ENCODE measurements around the gene LYRM4. TPM values are rescaled to one million over a fixed set of nuclear protein-coding genes. Genes with fewer than 3 reads are reported as not detected.

LYRM4 gene
- total RNA-seq, 1 experiment from 2014 or later = 16.5 TPM

GRCh38 chr6:5191222-5191621 is 69.5 kb downstream of the LYRM4 start:
- H3K27ac Mint-ChIP-seq (ENCODE audit: unreplicated experiment) = no peak overlapping the region
- H3K9me3 Mint-ChIP-seq (ENCODE audit: low read depth, unreplicated experiment) = no peaks in the 10 kb centered on the region
- TF ChIP-seq CTCF (IDR thresholded peaks at IDR 0.05; ENCODE audit: unreplicated experiment) = no peak
- BruUV-seq (replicated peaks) = no TSS peak
- no peak overlapping the region for H3K4me3 Mint-ChIP-seq (ENCODE audit: low read depth, unreplicated experiment)
- CTCF ChIA-PET = interaction anchor here (1.3 kb wide), 1 partner anchor 14 kb away, joined by 3 read pairs; no protein-coding TSS in a partner anchor
- no peak for DNase-seq
- no peaks in the 10 kb centered on the region for H3K36me3 Mint-ChIP-seq (ENCODE audit: insufficient read depth, unreplicated experiment)
- intact Hi-C loops (cut with micrococcal nuclease; ENCODE audit: unreplicated experiment) = no loop called here
- H3K27me3 Mint-ChIP-seq (ENCODE audit: unreplicated experiment) = no peaks in the 10 kb centered on the region
- H3K4me1 Mint-ChIP-seq (ENCODE audit: low read depth, unreplicated experiment) = no peaks in the 10 kb centered on the region

GRCh38 chr6:5190507-5190906 is 70.2 kb downstream of the LYRM4 start:
- Mint-ChIP-seq H3K27ac (ENCODE audit: unreplicated experiment) (no peak overlapping the region), H3K27me3 (ENCODE audit: unreplicated experiment) (no peaks in the 10 kb centered on the region), H3K9me3 (ENCODE audit: low read depth, unreplicated experiment) (no peaks in the 10 kb centered on the region), H3K4me1 (ENCODE audit: low read depth, unreplicated experiment) (no peaks in the 10 kb centered on the region), H3K36me3 (ENCODE audit: insufficient read depth, unreplicated experiment) (peaks cover 1% of the 10 kb centered on the region), H3K4me3 (ENCODE audit: low read depth, unreplicated experiment) (no peak overlapping the region)
- no TSS peak for BruUV-seq (replicated peaks)
- intact Hi-C loops (cut with micrococcal nuclease; ENCODE audit: unreplicated experiment) = no loop called here
- no peak for TF ChIP-seq CTCF (IDR thresholded peaks at IDR 0.05; ENCODE audit: unreplicated experiment)
- CTCF ChIA-PET = interaction anchor here (0.6 to 1.3 kb wide), 2 partner anchors 14 to 341 kb away, joined by 3 read pairs; no protein-coding TSS in a partner anchor
- no peak for DNase-seq

GRCh38 chr6:5188646-5189045 is 72.1 kb downstream of the LYRM4 start:
- H3K9me3 Mint-ChIP-seq (ENCODE audit: low read depth, unreplicated experiment) = no peaks in the 10 kb centered on the region
- H3K27me3 Mint-ChIP-seq (ENCODE audit: unreplicated experiment) = no peaks in the 10 kb centered on the region
- no peak overlapping the region for H3K4me3 Mint-ChIP-seq (ENCODE audit: low read depth, unreplicated experiment)
- no peaks in the 10 kb centered on the region for H3K4me1 Mint-ChIP-seq (ENCODE audit: low read depth, unreplicated experiment)
- BruUV-seq (replicated peaks) = no TSS peak
- CTCF ChIA-PET = interaction anchor here (0.7 kb wide), 1 partner anchor 92 kb away, joined by 3 read pairs; no protein-coding TSS in a partner anchor
- peaks cover 4% of the 10 kb centered on the region for H3K36me3 Mint-ChIP-seq (ENCODE audit: insufficient read depth, unreplicated experiment)
- intact Hi-C loops (cut with micrococcal nuclease; ENCODE audit: unreplicated experiment) = no loop called here
- TF ChIP-seq CTCF (IDR thresholded peaks at IDR 0.05; ENCODE audit: unreplicated experiment) = no peak
- H3K27ac Mint-ChIP-seq (ENCODE audit: unreplicated experiment) = no peak overlapping the region
- no peak for DNase-seq

GRCh38 chr6:5184878-5185277 is 75.9 kb downstream of the LYRM4 start:
- Mint-ChIP-seq H3K27me3 (ENCODE audit: unreplicated experiment) (no peaks in the 10 kb centered on the region), H3K4me3 (ENCODE audit: low read depth, unreplicated experiment) (no peak overlapping the region), H3K9me3 (ENCODE audit: low read depth, unreplicated experiment) (no peaks in the 10 kb centered on the region), H3K36me3 (ENCODE audit: insufficient read depth, unreplicated experiment) (peaks cover 4% of the 10 kb centered on the region), H3K27ac (ENCODE audit: unreplicated experiment) (no peak overlapping the region), H3K4me1 (ENCODE audit: low read depth, unreplicated experiment) (peaks cover 19% of the 10 kb centered on the region)
- no TSS peak for BruUV-seq (replicated peaks)
- TF ChIP-seq CTCF (IDR thresholded peaks at IDR 0.05; ENCODE audit: unreplicated experiment) = no peak
- no peak for DNase-seq
- intact Hi-C loops (cut with micrococcal nuclease; ENCODE audit: unreplicated experiment) = no loop called here
- CTCF ChIA-PET = no interaction called here

Measured in Calu3 (cell line).